Measurements from ENCODE around the gene CBY1. TPM values are rescaled to one million over a fixed set of nuclear protein-coding genes. Genes with fewer than 3 reads are reported as not detected.

CBY1 gene
- total and polyA plus RNA-seq, 2 donors (not counting 1 experiment from before 2014, with no cell fraction given), result 6.0 to 20.7 TPM

DNA sequence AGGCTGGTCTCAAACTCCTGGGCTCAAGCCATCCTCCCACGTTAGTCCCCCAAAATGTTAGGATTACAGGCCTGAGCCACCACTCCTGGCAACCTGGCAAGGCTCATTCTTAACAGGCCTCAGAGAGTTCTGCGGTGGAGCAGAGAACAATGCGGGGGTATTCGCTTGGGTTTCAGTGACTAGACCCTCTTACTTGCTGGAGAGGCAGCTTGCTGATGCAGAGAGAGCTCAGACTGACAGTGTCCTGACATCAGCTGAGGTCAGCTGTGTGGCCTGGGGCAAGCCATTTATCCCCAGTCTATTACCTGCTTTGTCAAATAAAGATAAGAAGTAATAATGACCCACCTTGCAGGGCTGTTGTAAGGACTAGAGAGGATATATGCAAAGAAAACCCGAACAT, 46.2 kb upstream of the CBY1 start:
- CTCF ChIA-PET, result no interaction called here
- H3K4me1 Mint-ChIP-seq, result no peaks in the 10 kb centered on the region
- H3K4me3 Mint-ChIP-seq, result no peak overlapping the region

DNA sequence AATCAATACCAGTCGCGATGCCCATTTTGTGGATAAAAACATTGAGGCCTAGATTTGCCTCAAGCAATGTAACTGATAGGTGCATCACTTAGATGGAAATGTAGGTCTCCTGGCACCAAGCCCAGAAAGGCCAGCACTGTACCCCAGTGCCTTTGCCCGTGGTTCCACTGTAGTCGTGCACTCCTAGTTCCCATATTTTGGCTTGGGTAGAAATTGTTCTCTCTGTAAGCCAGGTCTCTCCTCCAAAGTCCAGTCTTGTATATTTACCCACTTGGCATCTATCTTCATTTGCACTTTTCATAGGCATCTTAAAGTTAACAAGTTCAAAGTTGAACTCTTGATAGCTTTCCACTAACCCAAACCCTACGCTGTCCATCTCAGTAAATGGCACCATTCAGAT, 44.9 kb upstream of the CBY1 start:
- Histone ChIP-seq H3K36me3 (replicated peaks in 1 of 2; ENCODE audit: control extremely low read depth in 1 of 2, control insufficient read depth in 1 of 2, extremely low read depth in 1 of 2, insufficient read depth in 2 of 2, low read length in 1 of 2) (no peaks in the 10 kb centered on the region), H3K9me3 (ENCODE audit: control extremely low read depth in 1 of 3, control insufficient read depth in 2 of 3, insufficient read depth in 1 of 3, low read length in 2 of 3) (no peaks in the 10 kb centered on the region), H3K27me3 (replicated peaks in 1 of 4; ENCODE audit: control extremely low read depth in 1 of 4, control insufficient read depth in 3 of 4, insufficient read depth in 4 of 4, low read length in 3 of 4) (peaks cover 0 to 3% (median 0%) of the 10 kb centered on the region in 4 experiments), H2AFZ (ENCODE audit: insufficient read depth, low read depth, low read length, poor library complexity, severe bottlenecking) (no peak overlapping the region), H3K4me2 (replicated peaks; ENCODE audit: low read depth, low read length, poor library complexity, severe bottlenecking) (no peak overlapping the region), H3K4me3 (ENCODE audit: control extremely low read depth in 1 of 5, extremely low read depth in 1 of 5, insufficient read depth in 1 of 5, low read depth in 2 of 5, low read length in 4 of 5) (no peak overlapping the region), H3K9ac (ENCODE audit: low read length) (no peak overlapping the region), H3K79me2 (ENCODE audit: control insufficient read depth, insufficient read depth, low read length) (no peaks in the 10 kb centered on the region), H4K20me1 (ENCODE audit: control insufficient read depth, insufficient read depth, low read length, poor library complexity, severe bottlenecking) (no peaks in the 10 kb centered on the region), H3K4me1 (ENCODE audit: control insufficient read depth in 2 of 2, insufficient read depth in 2 of 2, low read length in 2 of 2) (no peaks in the 10 kb centered on the region), H3K27ac (ENCODE audit: low read length in 2 of 2) (no peak overlapping the region)
- H3K9me3 Mint-ChIP-seq (ENCODE audit: insufficient read depth), result no peaks in the 10 kb centered on the region
- no peak overlapping the region for H3K27ac Mint-ChIP-seq
- H3K4me1 Mint-ChIP-seq, result no peaks in the 10 kb centered on the region
- ChIA-PET CTCF (no interaction called here), POLR2A (no interaction called here)
- H3K27me3 Mint-ChIP-seq, result peaks cover 20% of the 10 kb centered on the region
- intact Hi-C loops (cut with micrococcal nuclease), result no loop called here
- no peak overlapping the region for H3K4me3 Mint-ChIP-seq
- ATAC-seq (ENCODE audit: low read depth), result no peak
- no peak for DNase-seq
- WGBS (ENCODE audit: insufficient coverage), result 100% methylated on average over 1 of the region's 5 CpGs
- no peak for TF ChIP-seq EZH2 (IDR thresholded peaks at IDR 0.05; ENCODE audit: borderline replicate concordance, insufficient read depth, low read depth, low read length, poor library complexity, severe bottlenecking)
- no peak for TF ChIP-seq CTCF (IDR thresholded peaks at IDR 0.05)

More for the DNA sequence above, 46.2 kb upstream of the CBY1 start:
- Histone ChIP-seq H3K4me2 (replicated peaks; ENCODE audit: low read depth, low read length, poor library complexity, severe bottlenecking) (no peak overlapping the region), H4K20me1 (ENCODE audit: control insufficient read depth, insufficient read depth, low read length, poor library complexity, severe bottlenecking) (no peaks in the 10 kb centered on the region), H3K27me3 (replicated peaks in 1 of 4; ENCODE audit: control extremely low read depth in 1 of 4, control insufficient read depth in 3 of 4, insufficient read depth in 4 of 4, low read length in 3 of 4) (no peaks in the 10 kb centered on the region), H3K27ac (ENCODE audit: low read length in 2 of 2) (no peak overlapping the region), H3K4me3 (ENCODE audit: control extremely low read depth in 1 of 5, extremely low read depth in 1 of 5, insufficient read depth in 1 of 5, low read depth in 2 of 5, low read length in 4 of 5) (no peak overlapping the region), H3K9me3 (ENCODE audit: control extremely low read depth in 1 of 3, control insufficient read depth in 2 of 3, insufficient read depth in 1 of 3, low read length in 2 of 3) (no peaks in the 10 kb centered on the region), H3K9ac (ENCODE audit: low read length) (no peak overlapping the region), H2AFZ (ENCODE audit: insufficient read depth, low read depth, low read length, poor library complexity, severe bottlenecking) (no peak overlapping the region), H3K36me3 (replicated peaks in 1 of 2; ENCODE audit: control extremely low read depth in 1 of 2, control insufficient read depth in 1 of 2, extremely low read depth in 1 of 2, insufficient read depth in 2 of 2, low read length in 1 of 2) (no peaks in the 10 kb centered on the region), H3K79me2 (ENCODE audit: control insufficient read depth, insufficient read depth, low read length) (no peaks in the 10 kb centered on the region), H3K4me1 (ENCODE audit: control insufficient read depth in 2 of 2, insufficient read depth in 2 of 2, low read length in 2 of 2) (no peaks in the 10 kb centered on the region)
- TF ChIP-seq EZH2 (IDR thresholded peaks at IDR 0.05; ENCODE audit: borderline replicate concordance, insufficient read depth, low read depth, low read length, poor library complexity, severe bottlenecking) (no peak), CTCF (IDR thresholded peaks at IDR 0.05) (no peak)
- Mint-ChIP-seq H3K9me3 (ENCODE audit: insufficient read depth) (no peaks in the 10 kb centered on the region), H3K27ac (no peak overlapping the region), H3K27me3 (peaks cover 14% of the 10 kb centered on the region)
- 98% methylated on average over 4 of the region's 5 CpGs for WGBS (ENCODE audit: insufficient coverage)
- ATAC-seq (ENCODE audit: low read depth) (no peak), DNase-seq (no peak)
- intact Hi-C loops (cut with micrococcal nuclease), result no loop called here
- POLR2A ChIA-PET, result interaction anchor here (0.6 to 0.7 kb wide), 2 partner anchors 12 to 294 kb away, joined by 4 to 12 read pairs; no protein-coding TSS in a partner anchor

All from B cell (primary cell).